ENCODE results near the gene GCA. TPM values are rescaled to one million over a fixed set of nuclear protein-coding genes. Genes with fewer than 3 reads are reported as not detected.

Gene GCA
- 2.5 TPM for polyA plus RNA-seq (2013, experiment 1 of 2; ENCODE audit: insufficient read length)
- 2.7 TPM for polyA plus RNA-seq (2013, experiment 2 of 2; ENCODE audit: insufficient read length)

DNA sequence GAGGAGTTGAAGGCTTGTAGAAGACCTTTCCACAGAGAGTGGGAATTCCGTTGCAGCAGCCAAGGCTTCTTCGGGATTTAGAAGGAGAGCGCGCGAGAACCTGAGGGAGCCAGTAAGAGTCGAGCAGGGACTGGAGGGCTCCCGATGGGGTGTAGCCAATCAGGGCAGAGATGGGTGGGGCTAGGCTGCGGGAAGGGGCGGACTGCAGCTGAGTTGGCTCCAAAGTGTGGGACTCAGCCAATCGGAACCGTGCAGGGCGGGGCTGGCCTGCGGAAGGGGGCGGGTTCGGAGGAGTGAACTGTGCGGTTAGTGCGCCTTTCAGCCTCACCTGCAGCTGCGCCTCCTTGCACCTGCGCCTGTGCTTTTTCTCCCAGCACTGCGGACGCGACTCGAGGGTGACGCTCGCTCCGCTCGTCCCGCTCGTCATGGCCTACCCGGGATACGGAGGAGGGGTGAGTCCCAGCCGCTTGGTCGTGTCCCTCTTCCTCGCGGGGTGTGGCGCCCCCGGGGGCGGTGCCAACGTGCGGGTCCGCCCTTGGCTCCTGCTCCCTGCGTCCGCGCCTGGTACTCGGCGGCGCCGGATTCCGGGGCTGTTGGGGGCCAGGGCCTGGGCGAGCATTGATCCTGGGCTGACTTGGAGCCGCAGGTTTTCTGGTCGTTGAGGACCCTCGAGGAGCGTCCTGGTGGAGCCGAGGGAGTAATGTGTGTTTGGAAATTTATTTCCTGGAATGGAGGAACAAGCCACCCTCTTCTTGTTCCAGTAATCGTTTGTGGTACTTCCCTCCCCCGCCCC is at the start of gene GCA:
TSS of gene GCA (plus strand) at position 309 of the 793 bp plus-strand sequence. CDS start at position 426, 117 bp downstream.
- DNase-seq, result peak; percentile 93

DNA sequence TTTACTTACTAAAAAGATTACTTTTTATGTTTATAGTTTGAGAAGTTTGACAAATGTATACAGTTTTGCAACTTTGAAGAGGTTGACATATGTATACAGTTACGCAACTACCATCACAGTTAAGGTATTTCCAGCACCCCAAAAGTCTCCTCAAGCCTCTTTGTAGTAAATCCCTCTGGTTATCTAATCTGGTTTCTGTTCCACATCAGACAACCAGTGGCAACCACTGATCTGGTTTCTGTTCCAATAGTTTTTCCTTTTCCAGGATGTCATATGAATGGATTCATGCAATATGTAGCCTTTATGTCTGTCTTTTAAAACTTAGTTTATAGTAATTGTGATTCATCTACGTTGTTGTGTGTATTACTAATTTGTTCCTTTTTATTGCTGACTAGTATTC is 48.9 kb upstream of the GCA start:
- DNase-seq, result no peak

DNA sequence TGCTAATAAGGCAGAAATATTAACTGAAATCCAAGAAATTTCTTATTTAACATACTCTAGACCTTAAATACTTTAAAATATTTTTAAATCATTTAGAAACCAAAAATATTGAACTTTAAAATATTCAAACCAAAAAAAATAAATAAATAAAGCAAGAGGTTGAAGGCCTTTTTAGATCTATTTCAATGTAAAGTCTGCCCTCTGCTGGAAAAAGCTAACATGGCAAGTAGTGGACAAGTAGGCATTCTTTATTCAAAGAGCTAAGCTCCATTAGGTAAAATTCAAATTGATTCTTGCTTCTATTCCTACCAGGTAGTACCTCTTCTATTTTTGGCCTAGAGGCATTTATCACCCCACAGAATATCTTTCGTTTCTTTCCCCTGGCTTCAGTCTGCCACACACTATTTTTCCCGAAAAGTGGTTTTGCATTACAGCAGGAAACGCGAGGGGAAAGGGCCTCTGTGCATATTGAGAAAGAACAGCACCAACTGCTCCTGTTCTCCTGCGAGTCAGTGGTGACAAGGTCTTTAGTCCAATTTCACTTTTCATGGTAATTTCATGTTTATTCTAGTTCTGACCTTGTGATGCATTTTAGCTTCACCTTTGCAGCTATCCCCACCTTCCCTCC is 45.9 kb upstream of the GCA start:
- peak; percentile 76 for DNase-seq

GRCh38 chr2:162298669-162299335 is 45.1 kb upstream of the GCA start:
- DNase-seq, result no peak

- DNase-seq, result peak; percentile 29
Measured at GRCh38 chr2:162300266-162300665, 43.7 kb upstream of the GCA start.

DNA sequence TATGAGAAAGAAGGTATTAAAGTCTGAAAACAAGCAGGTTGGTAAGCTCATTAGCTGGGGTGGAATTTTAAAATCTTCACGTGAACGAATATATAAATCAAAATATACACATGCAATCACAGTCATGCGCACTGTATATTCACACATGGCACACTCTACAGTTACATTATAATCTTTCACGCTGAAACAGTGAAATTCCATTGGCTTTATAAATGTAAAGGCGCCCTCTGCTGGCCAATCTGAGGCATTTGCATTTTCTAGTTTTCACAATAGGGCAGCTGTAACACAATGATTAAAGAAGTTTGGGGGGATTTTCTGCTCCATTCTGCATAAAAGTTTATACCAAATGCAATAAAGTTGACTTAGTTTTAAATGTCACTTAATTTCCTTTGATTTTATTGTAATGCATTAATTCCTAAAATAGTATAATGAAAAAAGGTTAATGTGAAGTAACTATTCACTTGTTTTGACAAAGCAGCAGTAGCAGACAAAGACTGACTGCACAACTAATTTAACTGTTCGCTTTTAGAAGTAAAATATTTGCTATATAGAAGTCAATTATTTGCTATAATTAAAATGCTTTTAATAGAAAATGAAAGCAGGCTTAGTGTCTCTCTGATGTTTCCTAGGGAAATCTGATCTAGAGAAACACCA is 42.7 kb upstream of the GCA start:
- peak; percentile 68 for DNase-seq

GRCh38 chr2:162301877-162302276 is 42.1 kb upstream of the GCA start:
- DNase-seq, result no peak

DNA sequence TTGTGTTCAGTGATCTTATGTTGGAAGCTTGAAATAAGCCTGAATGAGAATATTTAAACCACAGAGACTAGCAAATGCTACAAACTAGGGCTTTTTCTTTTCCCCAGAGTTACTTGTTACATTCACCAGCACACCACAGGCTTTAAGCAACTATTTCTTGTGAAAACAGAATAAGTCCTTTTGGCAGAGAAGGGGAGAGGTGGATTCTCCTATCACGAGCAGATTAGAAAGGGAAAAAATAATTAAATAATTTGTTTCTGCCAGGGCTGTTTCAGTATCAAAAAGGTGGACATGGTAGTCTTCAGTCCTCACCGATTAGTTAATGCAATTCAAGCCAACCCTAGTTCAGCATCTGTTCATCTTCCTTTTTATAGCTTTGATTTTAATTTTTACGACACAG is 38.0 kb upstream of the GCA start:
- no peak for DNase-seq

DNA sequence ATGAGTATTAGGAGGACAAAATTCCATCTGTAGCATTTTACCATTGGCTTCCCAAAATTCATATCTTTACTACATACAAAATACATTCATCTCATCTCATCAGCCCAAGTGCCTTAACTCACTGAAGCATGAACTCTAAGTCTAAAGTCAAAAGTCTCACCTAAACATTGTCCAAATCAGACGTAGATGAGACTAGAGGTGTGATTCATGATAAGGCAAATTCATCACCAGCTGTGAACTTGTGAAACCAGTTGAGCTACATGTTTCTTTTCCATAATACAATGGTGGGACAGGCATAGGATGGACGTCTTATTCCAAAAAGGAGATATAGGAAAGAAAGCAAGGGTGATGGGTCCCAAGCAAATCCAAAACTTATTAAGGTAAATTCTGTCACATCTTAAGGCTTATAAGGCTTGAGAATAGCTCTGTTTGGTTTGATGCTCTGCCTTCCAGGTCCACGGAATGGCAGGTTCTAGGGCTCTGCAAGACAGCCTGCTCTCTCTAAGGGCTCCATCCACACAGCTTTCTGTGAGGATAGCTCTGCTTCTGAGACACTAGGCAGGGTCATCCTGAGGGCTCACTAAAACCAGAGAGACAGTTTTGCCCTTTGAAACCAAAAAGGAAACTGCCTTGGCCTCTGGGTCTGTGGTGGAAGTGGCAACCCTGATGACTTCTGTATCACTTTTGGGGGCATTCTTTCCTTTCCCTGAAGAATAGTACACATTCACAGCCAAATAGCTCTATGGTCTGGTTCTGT is 35.0 kb upstream of the GCA start:
- no peak for DNase-seq

GRCh38 chr2:162312853-162313252 is 31.1 kb upstream of the GCA start:
- DNase-seq, result no peak

- DNase-seq, result no peak
Measured at GRCh38 chr2:162315938-162316337, 28.0 kb upstream of the GCA start.

DNA sequence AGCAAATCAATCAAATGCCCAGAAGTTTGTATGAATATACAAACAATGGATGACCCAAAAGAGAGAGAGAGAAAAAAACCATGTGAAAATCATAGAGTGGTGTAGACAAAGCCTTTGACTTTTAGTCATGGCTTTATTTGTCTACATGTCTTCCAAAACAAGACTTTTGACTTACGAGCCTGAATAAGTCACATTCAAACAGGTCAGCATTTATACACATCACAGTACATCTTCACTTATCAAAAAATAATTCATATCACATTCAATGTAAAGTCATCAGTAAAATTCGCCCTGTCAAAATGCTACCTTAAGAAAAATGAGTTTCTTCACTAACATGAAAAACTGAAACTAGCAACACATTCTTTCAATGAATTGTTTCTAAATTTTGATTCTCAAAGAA is 27.3 kb upstream of the GCA start:
- DNase-seq, result no peak

DNA sequence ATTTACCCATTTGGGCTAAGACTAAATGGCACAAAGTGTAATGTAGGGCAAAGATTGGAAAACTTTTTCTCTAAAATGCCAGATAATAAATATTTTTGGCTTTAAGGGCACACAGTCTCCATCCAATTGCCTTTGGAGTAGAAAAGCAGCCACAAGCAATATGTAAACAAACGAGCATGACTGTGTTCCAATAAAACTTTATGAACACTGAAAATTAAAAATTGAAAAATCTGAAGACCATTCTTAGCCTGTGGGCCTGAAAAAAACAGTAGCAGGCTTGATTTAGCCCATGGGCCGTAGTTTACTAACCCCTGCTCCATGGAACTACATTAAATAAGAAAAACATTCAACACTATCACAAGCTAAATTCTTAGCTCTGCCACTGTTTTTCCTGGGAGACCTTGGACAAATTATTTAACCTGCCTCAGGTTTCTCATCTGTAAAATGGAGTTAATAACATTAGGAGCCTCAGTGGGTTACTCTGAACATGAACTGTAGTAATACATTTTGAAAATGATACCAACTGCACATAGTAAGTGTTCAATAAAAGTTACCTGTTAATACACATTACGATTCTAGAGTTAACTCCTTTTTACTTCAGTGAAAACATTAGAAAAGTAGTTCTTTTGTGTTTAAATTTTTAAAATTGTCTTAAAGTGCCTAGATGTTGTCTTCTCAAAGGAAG is 26.7 kb upstream of the GCA start:
- DNase-seq, result no peak

DNA sequence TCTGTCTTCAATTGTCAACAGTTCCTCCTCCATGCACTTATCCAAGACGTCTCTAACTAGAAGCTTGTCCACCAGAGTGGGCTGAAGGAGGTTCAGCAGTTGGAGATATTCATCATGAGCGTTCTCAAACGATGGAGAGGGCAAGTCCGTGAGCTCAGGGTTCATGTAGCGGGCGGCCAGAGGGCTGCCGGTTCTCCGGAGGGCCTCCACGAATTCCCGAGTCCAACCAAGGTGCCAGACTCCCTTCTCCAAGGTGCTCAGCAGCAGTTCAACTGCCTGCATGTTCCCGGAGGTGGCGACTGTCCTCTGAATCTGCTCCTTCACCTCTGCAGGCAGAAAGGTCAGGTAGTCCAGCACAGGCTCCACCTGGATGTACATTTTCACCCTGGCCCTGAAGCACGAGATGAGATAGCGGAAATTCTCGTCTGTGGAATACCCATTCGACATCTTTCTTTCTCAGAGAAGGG is 26.0 kb upstream of the GCA start:
- DNase-seq, result no peak

- DNase-seq, result peak; percentile 86
Measured at GRCh38 chr2:162318328-162319180, 25.4 kb upstream of the GCA start, which contains the start of gene IFIH1. IFIH1 (minus strand) TSS chr2:162318684; CDS start chr2:162318307, 377 bp downstream.

GRCh38 chr2:162320864-162321517 is 22.9 kb upstream of the GCA start:
- no peak for DNase-seq

GRCh38 chr2:162324953-162325352 is 19.0 kb upstream of the GCA start:
- DNase-seq, result no peak

GRCh38 chr2:162327134-162327769 is 16.7 kb upstream of the GCA start:
- no peak for DNase-seq

DNA sequence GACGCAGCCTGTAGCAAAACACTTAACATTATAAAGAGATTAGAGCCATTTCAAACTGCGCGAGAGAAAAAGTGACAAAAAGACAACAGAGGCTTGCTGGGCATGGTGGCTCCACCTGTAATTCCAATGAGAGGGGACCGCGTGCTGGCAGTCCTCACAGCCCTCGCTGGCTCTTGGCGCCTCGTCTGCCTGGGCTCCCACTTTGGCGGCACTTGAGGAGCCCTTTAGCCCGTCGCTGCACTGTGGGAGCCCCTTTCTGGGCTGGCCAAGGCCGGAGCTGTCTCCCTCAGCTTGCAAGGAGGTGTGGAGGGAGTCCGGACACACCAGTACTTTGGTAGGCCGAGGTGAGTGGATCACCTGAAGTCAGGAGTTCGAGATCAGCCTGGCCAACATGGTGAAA is 16.1 kb upstream of the GCA start:
- DNase-seq, result no peak
